Measurements from ENCODE around the gene LRRC74B.

GRCh38 chr22:21031545-21032036 is 14.2 kb upstream of the LRRC74B start:
- TF ChIP-seq ZNF114 (CRISPR knock-in tag; IDR thresholded peaks at IDR 0.05) (no peak), CTCF (conservative IDR thresholded peaks at IDR 0.05; ENCODE audit: low read depth in 2 of 2) (no peak), REST (IDR thresholded peaks at IDR 0.05; ENCODE audit: unreplicated experiment) (no peak), ZNF462 (CRISPR knock-in tag; IDR thresholded peaks at IDR 0.05) (no peak)
